AG10803 (cell line): ENCODE measurements around the gene YAP1.
"Not testable (repeated sequence)": the region's sequence is repeated elsewhere in the genome, so short reads cannot be mapped to it uniquely, and the experiment has no call there.

Experiments used
- DNase-seq: peaks from one replicate; pipeline ENCODE4 v3.0.0; 2010; ENCODE audit warnings: low read depth
- H3K4me3 ChIP-seq: 2 replicates; pipeline ENCODE4 v1.5.1; 2011; ENCODE audit warnings: mild to moderate bottlenecking, low read length, control low read depth
- TF ChIP-seq, protein P1 (sequence below): conservative IDR thresholded peaks from 2 replicates; pipeline ENCODE4 v1.5.1; 2011; ENCODE audit warnings: mild to moderate bottlenecking, low read length, control low read depth, inconsistent platforms

Gene YAP1

GRCh38 chr11:102197670-102198139 lies 87.5 kb downstream of the YAP1 start:
- no peak overlapping the region for H3K4me3 ChIP-seq
- no peak for DNase-seq
- TF ChIP-seq, protein P1, sequence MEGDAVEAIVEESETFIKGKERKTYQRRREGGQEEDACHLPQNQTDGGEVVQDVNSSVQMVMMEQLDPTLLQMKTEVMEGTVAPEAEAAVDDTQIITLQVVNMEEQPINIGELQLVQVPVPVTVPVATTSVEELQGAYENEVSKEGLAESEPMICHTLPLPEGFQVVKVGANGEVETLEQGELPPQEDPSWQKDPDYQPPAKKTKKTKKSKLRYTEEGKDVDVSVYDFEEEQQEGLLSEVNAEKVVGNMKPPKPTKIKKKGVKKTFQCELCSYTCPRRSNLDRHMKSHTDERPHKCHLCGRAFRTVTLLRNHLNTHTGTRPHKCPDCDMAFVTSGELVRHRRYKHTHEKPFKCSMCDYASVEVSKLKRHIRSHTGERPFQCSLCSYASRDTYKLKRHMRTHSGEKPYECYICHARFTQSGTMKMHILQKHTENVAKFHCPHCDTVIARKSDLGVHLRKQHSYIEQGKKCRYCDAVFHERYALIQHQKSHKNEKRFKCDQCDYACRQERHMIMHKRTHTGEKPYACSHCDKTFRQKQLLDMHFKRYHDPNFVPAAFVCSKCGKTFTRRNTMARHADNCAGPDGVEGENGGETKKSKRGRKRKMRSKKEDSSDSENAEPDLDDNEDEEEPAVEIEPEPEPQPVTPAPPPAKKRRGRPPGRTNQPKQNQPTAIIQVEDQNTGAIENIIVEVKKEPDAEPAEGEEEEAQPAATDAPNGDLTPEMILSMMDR, result no peak

- TF ChIP-seq, protein P1, result no peak
- no peak for DNase-seq
- no peak overlapping the region for H3K4me3 ChIP-seq
Observed at GRCh38 chr11:102199673-102200072, 89.4 kb downstream of the YAP1 start.

- H3K4me3 ChIP-seq, DNase-seq: not testable (repeated sequence)
Observed at GRCh38 chr11:102200325-102200724, 90.1 kb downstream of the YAP1 start.

DNA sequence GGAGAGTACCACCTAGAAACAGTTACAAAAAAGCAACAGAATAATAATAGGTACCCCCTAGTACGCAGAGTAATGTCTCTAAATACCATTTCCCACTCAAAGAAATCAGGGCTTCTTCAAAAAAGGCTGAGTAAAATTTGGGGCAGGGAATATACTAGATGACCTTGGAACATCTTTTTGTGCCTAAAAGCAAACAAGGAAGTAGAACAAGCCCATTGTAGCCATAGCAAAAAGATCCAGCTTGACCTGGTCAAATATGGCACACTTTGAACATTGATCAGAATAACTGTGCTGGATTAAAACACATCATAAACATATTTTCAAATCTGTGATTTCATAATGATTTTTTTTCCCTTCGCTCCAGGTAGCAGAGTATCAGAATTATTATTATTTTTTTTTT lies 91.5 kb downstream of the YAP1 start:
- no peak overlapping the region for H3K4me3 ChIP-seq
- TF ChIP-seq, protein P1, result no peak
- no peak for DNase-seq

DNA sequence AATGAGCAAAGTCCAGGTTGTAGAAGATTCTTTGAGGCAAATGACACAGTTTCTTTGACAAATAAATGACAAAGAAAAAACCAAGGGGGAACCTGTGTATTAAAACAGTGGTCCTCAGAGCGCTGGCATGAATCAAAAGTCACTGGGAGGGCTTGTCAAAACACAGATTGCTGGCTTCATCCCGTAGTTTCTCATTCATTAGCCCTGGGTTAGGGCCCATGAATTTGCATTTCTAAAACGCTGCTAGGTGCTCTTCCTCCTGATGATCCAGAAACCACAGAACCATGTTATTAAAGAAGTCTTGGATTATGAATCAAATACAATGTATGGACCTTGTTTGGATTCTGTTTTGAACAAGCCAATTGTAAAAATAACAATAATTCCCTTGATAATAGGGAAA lies 92.7 kb downstream of the YAP1 start:
- H3K4me3 ChIP-seq, result no peak overlapping the region
- TF ChIP-seq, protein P1, result no peak
- DNase-seq, result no peak

GRCh38 chr11:102204174-102204573 lies 93.9 kb downstream of the YAP1 start:
- no peak overlapping the region for H3K4me3 ChIP-seq
- DNase-seq, result no peak
- TF ChIP-seq, protein P1, result no peak

- no peak for DNase-seq
- TF ChIP-seq, protein P1, result no peak
- H3K4me3 ChIP-seq, result no peak overlapping the region
Observed at GRCh38 chr11:102205805-102206204, 95.6 kb downstream of the YAP1 start.

DNA sequence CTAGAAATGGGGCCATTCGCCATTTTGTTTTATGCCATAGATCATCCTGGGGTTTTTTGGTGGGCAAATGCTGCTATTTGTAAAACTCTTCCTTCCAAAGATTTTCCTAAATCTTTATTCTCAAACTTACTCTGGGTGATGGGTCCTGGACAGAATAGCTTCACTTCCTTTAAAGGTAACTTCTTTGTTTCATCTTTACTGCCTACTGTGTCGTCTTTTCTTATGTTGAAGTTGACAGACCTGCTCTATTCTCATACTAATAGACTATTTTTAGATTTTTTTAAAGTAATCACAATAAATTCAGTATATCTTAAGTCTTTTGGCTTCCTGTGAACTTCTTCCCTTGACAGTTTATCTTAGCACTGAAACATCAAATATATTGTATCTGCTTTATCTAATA lies 98.6 kb downstream of the YAP1 start:
- TF ChIP-seq, protein P1, result no peak
- H3K4me3 ChIP-seq, result no peak overlapping the region
- no peak for DNase-seq
